Hepatocyte (in vitro differentiated cells): ENCODE measurements around the gene CHRNB1.

ENCODE experiments used
- CTCF ChIP-seq: fragments of 200-600 bp; sonication (generic); IDR thresholded peaks from 2 replicates; pipeline ENCODE4 v1.5.1; 2016; ENCODE audit warnings: antibody characterized with exemption, mild to moderate bottlenecking; ENCODE audit not compliant: poor library complexity
- EZH2 ChIP-seq: fragments of 200-600 bp; sonication (generic); IDR thresholded peaks from 2 replicates; pipeline ENCODE4 v1.6.1; 2016; ENCODE audit warnings: antibody characterized with exemption, mild to moderate bottlenecking, borderline replicate concordance
- EZH2phosphoT487 ChIP-seq: fragments of 200-600 bp; sonication (generic); IDR thresholded peaks from one replicate; pipeline ENCODE4 v1.6.1; 2018; ENCODE audit warnings: antibody characterized with exemption, mild to moderate bottlenecking, low read depth, moderate library complexity; ENCODE audit not compliant: unreplicated experiment, severe bottlenecking

GRCh38 chr17:7438656-7439460 lies 6.0 kb upstream of the CHRNB1 start:
- TF ChIP-seq CTCF (no peak), EZH2 (no peak), EZH2phosphoT487 (no peak)
